ENCODE results near the gene BABAM2.

DNA sequence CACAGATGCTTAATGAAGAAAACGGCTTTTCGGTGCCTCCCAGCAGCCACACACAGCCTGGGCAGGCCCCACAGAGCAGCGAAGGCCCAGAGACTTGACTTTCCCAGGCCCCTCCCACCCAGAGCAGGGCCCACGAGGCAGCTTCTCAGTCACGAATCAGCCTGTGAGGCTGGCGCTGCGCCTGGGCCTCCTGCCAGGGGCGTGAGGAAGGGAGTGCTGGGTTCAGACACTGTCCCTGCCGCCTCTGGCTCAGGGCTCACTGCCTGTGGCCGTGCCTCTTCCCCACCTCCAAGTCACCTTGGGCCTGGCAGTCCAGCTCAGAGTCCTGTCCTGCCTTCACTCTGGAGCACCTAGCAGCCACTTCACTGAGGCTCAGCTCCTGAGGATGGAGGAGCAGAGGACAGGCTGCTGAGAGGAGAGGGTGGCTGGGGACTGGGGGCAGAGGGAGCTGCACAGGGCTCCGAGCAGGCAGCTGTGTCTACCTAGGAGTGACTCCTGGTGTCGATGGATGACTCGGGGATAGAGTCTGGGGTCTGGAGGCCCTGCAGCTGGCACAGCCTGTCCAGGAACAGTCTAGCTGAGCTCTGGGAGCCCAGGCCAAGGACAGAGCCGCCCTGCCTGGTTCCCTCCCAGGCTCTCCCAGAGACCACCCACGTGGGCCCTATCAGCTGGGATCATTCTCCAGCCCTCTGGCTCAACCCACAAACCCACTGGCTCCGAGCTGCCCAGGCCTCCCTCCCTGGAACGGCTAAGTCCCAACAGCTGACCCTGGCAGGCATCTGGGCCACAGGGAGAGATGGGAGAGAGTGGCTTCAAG is 465.8 kb downstream of the BABAM2 start:
- no peak; the same call in 1 of the 2 replicates for TF ChIP-seq USF2 (IDR thresholded peaks at IDR 0.05; ENCODE audit: low read depth, low read length)
- no peak for TF ChIP-seq CTCF (conservative IDR thresholded peaks at IDR 0.05; ENCODE audit: low read depth, low read length)
- no peak for TF ChIP-seq POLR2A (IDR thresholded peaks at IDR 0.05; ENCODE audit: low read depth, low read length)
- TF ChIP-seq RFX5 (IDR thresholded peaks at IDR 0.05; ENCODE audit: low read depth, low read length), result no peak
- no peak for TF ChIP-seq SMC3 (IDR thresholded peaks at IDR 0.05; ENCODE audit: low read depth, low read length)
- TF ChIP-seq RCOR1 (IDR thresholded peaks at IDR 0.05; ENCODE audit: insufficient replicate concordance, low read length), result no peak
- TF ChIP-seq CHD1 (IDR thresholded peaks at IDR 0.05; ENCODE audit: low read depth, low read length), result no peak
- TF ChIP-seq CEBPB (IDR thresholded peaks at IDR 0.05; ENCODE audit: low read depth, low read length), result no peak
- TF ChIP-seq MAZ (IDR thresholded peaks at IDR 0.05; ENCODE audit: borderline replicate concordance, low read depth, low read length), result peak; percentile 51; the same call in 1 of the 2 replicates
